K562 (cell line): ENCODE measurements around the gene FBLN2. TPM values are rescaled to one million over a fixed set of nuclear protein-coding genes. Genes with fewer than 3 reads are reported as not detected.
A peak's percentile ranks its signal among the peaks of the same experiment; 100 is the strongest.

Source experiments
- ATAC-seq: fragments of 200-7000 bp; cut with Tn5 transposase; 3 replicates; pipeline ENCODE4 v1.9.1; 2020; ENCODE audit warnings: moderate library complexity
- BruUV-seq: library from RNA; stranded (reverse); fragments of 400-500 nt; replicated peaks from 2 replicates; lab custom pipeline; 2021; lab: Mats Ljungman, UMichigan
- CTCF ChIA-PET: fragments of 300-600 bp; formaldehyde crosslinking; extraction: SDS; loops from one replicate; lab custom pipeline; 2021; ENCODE audit warnings: low intra/inter-chr PET ratio; lab: Yijun Ruan, JAX
- POLR2A ChIA-PET: fragments of 300-600, 350-650 bp; sonication (Branson Sonifier 250); formaldehyde crosslinking; extraction: SDS; loops from one replicate; lab custom pipeline; 2021; ENCODE audit warnings: antibody characterized with exemption, inconsistent platforms; lab: Yijun Ruan, JAX
- DNase-seq, 4 experiments: peaks; one replicate each; pipeline versions ENCODE4 v3.0.0 to v3.0.0-alpha.2; 2011 to 2018; ENCODE audit warnings: low spot score in 3 of 4, mixed read lengths in 3 of 4; ENCODE audit errors: extremely low read depth in 1 of 4
- FAIRE-seq: peaks from 2 replicates; lab custom pipeline; 2011; peaks lifted over from hg19 to GRCh38; lab: Jason Lieb, UNC
- H2AFZ ChIP-seq: 2 replicates; pipeline ENCODE4 v1.6.0; 2011; ENCODE audit warnings: low read depth, low read length, control low read depth, inconsistent platforms
- H3K27ac ChIP-seq: fragments of 200-600 bp; 3 replicates; pipeline ENCODE4 v1.8.0; 2011; ENCODE audit warnings: low read depth, mild to moderate bottlenecking, control low read depth, inconsistent platforms, low read length, moderate library complexity, mixed read lengths; ENCODE audit errors: extremely low read depth
- H3K27me3 ChIP-seq, 2 experiments: fragments of 300-600 bp in 1 of 2; 2 replicates in 1 of 2; 3 replicates in 1 of 2; pipeline versions ENCODE4 v1.6.0 to v1.8.0; 2011; ENCODE audit warnings: inconsistent platforms in 2 of 2, low read length in 2 of 2, mild to moderate bottlenecking in 1 of 2, mixed read lengths in 1 of 2, moderate library complexity in 1 of 2; ENCODE audit not compliant: control insufficient read depth in 2 of 2, insufficient read depth in 2 of 2
- H3K36me3 ChIP-seq: fragments of 300-600 bp; 3 replicates; pipeline ENCODE4 v1.8.0; 2011; ENCODE audit warnings: mild to moderate bottlenecking, low read length, inconsistent platforms; ENCODE audit not compliant: control insufficient read depth, insufficient read depth
- H3K4me1 ChIP-seq, 2 experiments: fragments of 200-600 bp in 1 of 2; replicated peaks in 1 of 2; 2 replicates in 1 of 2; 3 replicates in 1 of 2; pipeline versions ENCODE4 v1.5.1 to v1.8.0; 2011; ENCODE audit warnings: inconsistent platforms in 2 of 2, low read length in 2 of 2, mild to moderate bottlenecking in 1 of 2, mixed read lengths in 1 of 2, moderate library complexity in 1 of 2; ENCODE audit not compliant: control insufficient read depth in 2 of 2, insufficient read depth in 2 of 2
- H3K4me2 ChIP-seq: 2 replicates; pipeline ENCODE4 v1.6.1; 2011; ENCODE audit warnings: low read length, control low read depth, inconsistent platforms, mixed read lengths; ENCODE audit not compliant: insufficient read depth
- H3K4me3 ChIP-seq: fragments of 200-600 bp; sonication (generic), shearing (Covaris generic); 2 replicates; pipeline ENCODE4 v1.5.1; 2016; ENCODE audit warnings: control low read depth, inconsistent platforms
- H3K79me2 ChIP-seq: fragments of 200-600 bp; 3 replicates; pipeline ENCODE4 v1.8.0; 2011; ENCODE audit warnings: low read length, inconsistent platforms; ENCODE audit not compliant: control insufficient read depth, insufficient read depth
- H3K9ac ChIP-seq, 2 experiments: 2 replicates each; pipeline versions ENCODE4 v1.6.0 to v1.6.1; 2011; ENCODE audit warnings: low read depth in 2 of 2, low read length in 2 of 2, control low read depth in 1 of 2, inconsistent platforms in 1 of 2, mild to moderate bottlenecking in 1 of 2, mixed read lengths in 1 of 2; ENCODE audit not compliant: insufficient read depth in 1 of 2
- H3K9me1 ChIP-seq: one replicate; pipeline ENCODE4 v1.6.0; 2011; ENCODE audit warnings: inconsistent platforms, mild to moderate bottlenecking, low read length, moderate library complexity; ENCODE audit not compliant: control insufficient read depth, insufficient read depth
- H3K9me3 ChIP-seq: replicated peaks from 2 replicates; pipeline ENCODE4 v1.5.1; 2011; ENCODE audit warnings: low read depth, low read length, inconsistent platforms; ENCODE audit not compliant: control insufficient read depth, insufficient read depth
- H4K20me1 ChIP-seq: replicated peaks from 2 replicates; pipeline ENCODE4 v1.6.1; 2011; ENCODE audit warnings: low read length, inconsistent platforms, mixed read lengths; ENCODE audit not compliant: control insufficient read depth, insufficient read depth
- HSF4 ChIP-seq: fragments of 250-450 bp; sonication (Bioruptor Pico); IDR thresholded peaks from 2 replicates; pipeline ENCODE4 v2.1.2; 2022; ENCODE audit warnings: mild to moderate bottlenecking, moderate library complexity, borderline replicate concordance
- MTA3 ChIP-seq: fragments of 450-650 bp; formaldehyde crosslinking; IDR thresholded peaks from 2 replicates; pipeline ENCODE4 v1.6.1; 2017; ENCODE audit warnings: mild to moderate bottlenecking, borderline replicate concordance
- NFE2 ChIP-seq: IDR thresholded peaks from 2 replicates; pipeline ENCODE4 v1.6.1; 2014; ENCODE audit warnings: antibody characterized with exemption, low read depth
- SMAD1 ChIP-seq: fragments of 150-350 bp; IDR thresholded peaks from 2 replicates; pipeline ENCODE4 v1.6.1; 2014; ENCODE audit warnings: low read length, low read depth; ENCODE audit not compliant: partially characterized antibody
- ZMIZ1 ChIP-seq, 2 experiments: fragments of 150-350 bp in 1 of 2; IDR thresholded peaks; 2 replicates each; pipeline ENCODE4 v1.6.1; 2012 to 2016; ENCODE audit warnings: low read depth in 2 of 2, low read length in 2 of 2, mild to moderate bottlenecking in 1 of 2, moderate library complexity in 1 of 2
- ZNF121 ChIP-seq: sonication (generic); formaldehyde crosslinking; conservative IDR thresholded peaks from 2 replicates; pipeline ENCODE4 v1.8.0; 2022; ENCODE audit warnings: missing genetic modification reagents
- WGBS: fragments of 100-300 bp; shearing (Covaris generic); methylation state at CpG from one replicate; pipeline ENCODE4 v1.1.6; 2016; ENCODE audit warnings: low coverage, mixed read lengths; ENCODE audit not compliant: insufficient coverage; ENCODE audit errors: missing lambda C conversion rate; 5-methylcytosine and 5-hydroxymethylcytosine counted together
- in situ Hi-C: fragments of 300-500 bp; cut with MboI; formaldehyde crosslinking; loops from 4 replicates; pipeline ENCODE4 v1.15.0; 2018; ENCODE audit warnings: inconsistent platforms, mixed read lengths
- intact Hi-C: fragments of 100-400 bp; cut with micrococcal nuclease; formaldehyde crosslinking; loops from 2 replicates; pipeline ENCODE4 v1.14.2; 2022
- polyA plus RNA-seq, 8 experiments: library from polyadenylated mRNA; depleted of rRNA in 4 of 8; stranded (reverse) in 5 of 8; unstranded in 3 of 8; fragments of >200 nt; fragmentation: Nextera tagmentation in 2 of 8; fragmentation: Illumina TruSeq in 1 of 8; extraction: Ambion mirVana in 2 of 8; extraction: Trizol in 1 of 8; gene quantifications; 2 replicates each; pipeline versions ENCODE4 v1.2.1 to v1.2.3, GENCODE V29; 2011 to 2014; ENCODE audit warnings: inconsistent platforms in 1 of 8, missing spikeins in 1 of 8
- total RNA-seq, 7 experiments: library from RNA; depleted of rRNA in 6 of 7; stranded (reverse); fragments of >200 nt in 6 of 7; fragmentation: Illumina TruSeq in 2 of 7; extraction: Trizol in 2 of 7; gene quantifications; 2 replicates each; pipeline versions ENCODE4 v1.2.1 to v1.2.3, GENCODE V29; 2011 to 2021; ENCODE audit warnings: low replicate concordance in 1 of 7
- TF ChIP-seq, protein P1 (sequence below), 2 experiments: fragments of 450-650 bp; formaldehyde crosslinking in 1 of 2; IDR thresholded peaks; 2 replicates each; pipeline versions ENCODE4 v1.4.0 to v1.6.1; 2014 to 2020; ENCODE audit warnings: mild to moderate bottlenecking in 2 of 2, borderline replicate concordance in 1 of 2, low read depth in 1 of 2

FBLN2 gene
- total and polyA plus RNA-seq, 9 of the 15 experiments (the other 6 are each of a cell fraction or from before 2014, with no cell fraction given) = 0.03 to 0.10 (median 0.04) TPM; not detected in 6

DNA sequence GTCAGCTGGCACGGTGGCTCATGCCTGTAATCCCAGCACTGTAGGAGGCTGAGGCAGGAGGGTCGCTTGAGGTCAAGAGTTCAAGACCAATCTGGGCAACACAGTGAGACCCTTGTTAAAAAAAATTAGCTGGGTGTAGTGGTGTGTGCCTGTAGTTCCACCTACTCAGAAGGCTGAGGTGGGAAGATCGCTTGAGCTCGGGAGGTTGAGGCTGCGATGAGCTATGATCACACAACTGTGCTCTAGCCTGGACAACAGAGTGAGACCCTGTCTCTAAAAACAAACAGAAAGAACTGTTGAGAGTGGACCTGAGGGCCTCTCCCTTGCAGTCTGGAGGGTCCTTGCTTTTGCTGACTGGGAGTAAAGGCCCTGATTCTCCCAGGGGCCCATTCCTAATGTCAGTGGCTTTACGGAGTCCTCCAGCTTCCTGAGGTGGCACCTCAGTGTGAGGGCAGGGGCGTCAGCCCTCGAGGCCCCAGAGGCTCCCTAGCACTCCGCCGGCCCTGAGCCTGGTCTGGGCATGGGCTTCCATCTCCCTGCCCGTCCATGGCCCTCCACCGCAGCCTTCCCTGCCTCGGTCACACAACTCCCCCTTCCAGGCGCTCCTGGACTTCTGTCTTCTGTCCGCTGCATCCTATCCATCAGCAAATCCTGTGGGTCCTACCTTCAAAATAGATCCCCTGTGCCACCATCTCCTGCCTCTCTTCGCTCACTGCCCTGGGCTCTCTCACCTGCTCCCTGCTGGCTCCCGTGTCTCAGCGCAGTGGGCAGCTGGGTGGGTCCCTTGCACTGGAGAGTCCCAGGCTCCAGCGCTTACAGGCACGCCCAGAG is 19.0 kb downstream of the FBLN2 start:
- no peak for FAIRE-seq
- Histone ChIP-seq H4K20me1 (peaks cover 11% of the 10 kb centered on the region; the same call in 1 of the 2 replicates), H3K4me2 (no peak overlapping the region), H3K9me3 (no peaks in the 10 kb centered on the region), H3K27ac (no peak overlapping the region), H3K79me2 (no peaks in the 10 kb centered on the region), H2AFZ (no peak overlapping the region), H3K4me3 (no peak overlapping the region), H3K9me1 (no peaks in the 10 kb centered on the region), H3K4me1 (peaks cover 0 to 41% of the 10 kb centered on the region in 2 experiments; a peak in 1 of 5 replicates), H3K27me3 (peaks cover 4 to 70% of the 10 kb centered on the region in 2 experiments; a peak in 4 of 5 replicates), H3K9ac (no peak overlapping the region), H3K36me3 (no peaks in the 10 kb centered on the region)
- ChIA-PET CTCF (no interaction called here), POLR2A (interaction anchor here (0.6 to 1.0 kb wide), 2 partner anchors 9 to 47 kb away, joined by 3 read pairs; no protein-coding TSS in a partner anchor)
- no peak for ATAC-seq
- TF ChIP-seq ZMIZ1 (IDR thresholded peaks at IDR 0.05; ENCODE audit: low read depth in 2 of 2, low read length in 2 of 2) = no peak
- TF ChIP-seq ZNF121 (CRISPR knock-in tag) = peak; percentile 93
- TF ChIP-seq, protein P1, sequence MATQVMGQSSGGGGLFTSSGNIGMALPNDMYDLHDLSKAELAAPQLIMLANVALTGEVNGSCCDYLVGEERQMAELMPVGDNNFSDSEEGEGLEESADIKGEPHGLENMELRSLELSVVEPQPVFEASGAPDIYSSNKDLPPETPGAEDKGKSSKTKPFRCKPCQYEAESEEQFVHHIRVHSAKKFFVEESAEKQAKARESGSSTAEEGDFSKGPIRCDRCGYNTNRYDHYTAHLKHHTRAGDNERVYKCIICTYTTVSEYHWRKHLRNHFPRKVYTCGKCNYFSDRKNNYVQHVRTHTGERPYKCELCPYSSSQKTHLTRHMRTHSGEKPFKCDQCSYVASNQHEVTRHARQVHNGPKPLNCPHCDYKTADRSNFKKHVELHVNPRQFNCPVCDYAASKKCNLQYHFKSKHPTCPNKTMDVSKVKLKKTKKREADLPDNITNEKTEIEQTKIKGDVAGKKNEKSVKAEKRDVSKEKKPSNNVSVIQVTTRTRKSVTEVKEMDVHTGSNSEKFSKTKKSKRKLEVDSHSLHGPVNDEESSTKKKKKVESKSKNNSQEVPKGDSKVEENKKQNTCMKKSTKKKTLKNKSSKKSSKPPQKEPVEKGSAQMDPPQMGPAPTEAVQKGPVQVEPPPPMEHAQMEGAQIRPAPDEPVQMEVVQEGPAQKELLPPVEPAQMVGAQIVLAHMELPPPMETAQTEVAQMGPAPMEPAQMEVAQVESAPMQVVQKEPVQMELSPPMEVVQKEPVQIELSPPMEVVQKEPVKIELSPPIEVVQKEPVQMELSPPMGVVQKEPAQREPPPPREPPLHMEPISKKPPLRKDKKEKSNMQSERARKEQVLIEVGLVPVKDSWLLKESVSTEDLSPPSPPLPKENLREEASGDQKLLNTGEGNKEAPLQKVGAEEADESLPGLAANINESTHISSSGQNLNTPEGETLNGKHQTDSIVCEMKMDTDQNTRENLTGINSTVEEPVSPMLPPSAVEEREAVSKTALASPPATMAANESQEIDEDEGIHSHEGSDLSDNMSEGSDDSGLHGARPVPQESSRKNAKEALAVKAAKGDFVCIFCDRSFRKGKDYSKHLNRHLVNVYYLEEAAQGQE (IDR thresholded peaks at IDR 0.05; ENCODE audit: borderline replicate concordance) = no peak
- TF ChIP-seq, protein P1 (CRISPR knock-in tag; IDR thresholded peaks at IDR 0.05; ENCODE audit: low read depth) = no peak
- no peak for TF ChIP-seq SMAD1
- no peak for TF ChIP-seq MTA3
- TF ChIP-seq HSF4 (CRISPR knock-in tag) = no peak
- no peak for TF ChIP-seq NFE2
- 21% methylated on average over 20 of the region's 20 CpGs for WGBS
- DNase-seq = no peak
- BruUV-seq = no TSS peak
- intact Hi-C loops (no loop called here), in situ Hi-C loops (no loop called here)
